Endothelial cell of umbilical vein (primary cell): ENCODE data around the gene ZNF526. TPM values are rescaled to one million over a fixed set of nuclear protein-coding genes. Genes with fewer than 3 reads are reported as not detected.

Experiments used
- BruUV-seq: library from RNA; stranded (reverse); fragments of 400-500 nt; replicated peaks from 2 replicates; lab custom pipeline; 2021; lab: Mats Ljungman, UMichigan
- CTCF ChIA-PET: fragments of 300-600, 350-600 bp; sonication (Branson Sonifier 250); formaldehyde crosslinking; loops from one replicate; lab custom pipeline; 2021; ENCODE audit warnings: antibody characterized with exemption, inconsistent platforms; lab: Charles Lee
- POLR2A ChIA-PET: fragments of 300-600, 350-600 bp; sonication (Branson Sonifier 250); formaldehyde crosslinking; loops from one replicate; lab custom pipeline; 2021; ENCODE audit warnings: antibody characterized with exemption, inconsistent platforms; lab: Charles Lee
- DNase-seq: peaks from one replicate; pipeline ENCODE4 v3.0.0-alpha.2; 2011; ENCODE audit warnings: low read depth, low spot score
- FAIRE-seq: peaks from 2 replicates; lab custom pipeline; 2011; peaks lifted over from hg19 to GRCh38; lab: Jason Lieb, UNC
- H2AFZ ChIP-seq: 2 replicates; pipeline ENCODE4 v1.6.0; 2012; ENCODE audit warnings: low read depth, low read length, control low read depth, inconsistent platforms
- H3K27ac ChIP-seq: 2 replicates; pipeline ENCODE4 v1.5.1; 2011; ENCODE audit warnings: low read depth, mild to moderate bottlenecking, control low read depth, low read length, moderate library complexity; ENCODE audit not compliant: insufficient read depth
- H3K27me3 ChIP-seq, 2 experiments: 2 replicates each; pipeline versions ENCODE4 v1.6.0 to v1.6.1; 2011; ENCODE audit warnings: low read length in 2 of 2, mixed read lengths in 1 of 2; ENCODE audit not compliant: control insufficient read depth in 2 of 2, insufficient read depth in 2 of 2
- H3K36me3 ChIP-seq, 2 experiments: 2 replicates in 1 of 2; 3 replicates in 1 of 2; pipeline ENCODE4 v1.5.1; 2011; ENCODE audit warnings: low read length in 2 of 2, mild to moderate bottlenecking in 1 of 2, moderate library complexity in 1 of 2; ENCODE audit not compliant: control insufficient read depth in 2 of 2, insufficient read depth in 2 of 2; ENCODE audit errors: extremely low read depth in 1 of 2
- H3K4me1 ChIP-seq: 3 replicates; pipeline ENCODE4 v1.5.1; 2011; ENCODE audit warnings: mild to moderate bottlenecking, low read length; ENCODE audit not compliant: control insufficient read depth, insufficient read depth; ENCODE audit errors: extremely low read depth
- H3K4me2 ChIP-seq: 2 replicates; pipeline ENCODE4 v1.6.1; 2011; ENCODE audit warnings: low read length, control low read depth, mixed read lengths; ENCODE audit not compliant: insufficient read depth
- H3K4me3 ChIP-seq, 3 experiments: fragments of 200-600 bp in 1 of 3; sonication (generic), shearing (Covaris generic) in 1 of 3; replicated peaks in 1 of 3; 2 replicates each; pipeline ENCODE4 v1.5.1; 2011 to 2016; ENCODE audit warnings: control low read depth in 3 of 3, low read length in 3 of 3, mild to moderate bottlenecking in 2 of 3, inconsistent platforms in 1 of 3, low read depth in 1 of 3, moderate library complexity in 1 of 3; ENCODE audit not compliant: insufficient read depth in 1 of 3
- H3K79me2 ChIP-seq: 2 replicates; pipeline ENCODE4 v1.6.0; 2012; ENCODE audit warnings: low read length, inconsistent platforms; ENCODE audit not compliant: control insufficient read depth, insufficient read depth
- H3K9ac ChIP-seq: replicated peaks from 2 replicates; pipeline ENCODE3; 2011; ENCODE audit warnings: low read length, control low read depth; ENCODE audit not compliant: insufficient read depth; ENCODE audit errors: extremely low read depth
- H3K9me1 ChIP-seq: replicated peaks from 3 replicates; pipeline ENCODE4 v1.6.0; 2011; ENCODE audit warnings: mild to moderate bottlenecking, low read length; ENCODE audit not compliant: control insufficient read depth, insufficient read depth; ENCODE audit errors: extremely low read depth
- H3K9me3 ChIP-seq: replicated peaks from 2 replicates; pipeline ENCODE4 v1.5.1; 2012; ENCODE audit warnings: low read length, inconsistent platforms; ENCODE audit not compliant: control insufficient read depth, insufficient read depth
- H4K20me1 ChIP-seq: replicated peaks from 2 replicates; pipeline ENCODE3; 2011; ENCODE audit warnings: mild to moderate bottlenecking, low read length; ENCODE audit not compliant: control insufficient read depth, insufficient read depth; ENCODE audit errors: extremely low read depth
- EZH2 ChIP-seq: IDR thresholded peaks from 2 replicates; pipeline ENCODE4 v1.6.1; 2012; ENCODE audit warnings: borderline replicate concordance, low read depth, mild to moderate bottlenecking, moderate library complexity, low read length, inconsistent platforms; ENCODE audit not compliant: severe bottlenecking
- FOS ChIP-seq: IDR thresholded peaks from 2 replicates; pipeline ENCODE4 v1.6.1; 2011; ENCODE audit warnings: mild to moderate bottlenecking, low read length, moderate library complexity, borderline replicate concordance; ENCODE audit not compliant: insufficient read depth
- GATA2 ChIP-seq: IDR thresholded peaks from 2 replicates; pipeline ENCODE4 v1.7.0; 2011; ENCODE audit warnings: low read depth, mild to moderate bottlenecking, moderate library complexity, mixed read lengths, low read length; ENCODE audit not compliant: insufficient read length, insufficient read depth
- JUN ChIP-seq: IDR thresholded peaks from 2 replicates; pipeline ENCODE4 v1.6.1; 2011; ENCODE audit warnings: borderline replicate concordance, low read depth; ENCODE audit not compliant: insufficient read length, insufficient read depth
- MYC ChIP-seq: IDR thresholded peaks from one replicate; pipeline ENCODE4 v1.6.1; 2011; ENCODE audit warnings: mild to moderate bottlenecking, low read depth, low read length
- POLR2A ChIP-seq: IDR thresholded peaks from 2 replicates; pipeline ENCODE4 v1.6.1; 2012; ENCODE audit warnings: low read depth, mild to moderate bottlenecking, control low read depth, low read length
- POLR2AphosphoS5 ChIP-seq: IDR thresholded peaks from 2 replicates; pipeline ENCODE4 v1.6.1; 2012; ENCODE audit warnings: low read depth, mild to moderate bottlenecking, control low read depth, low read length, moderate library complexity; ENCODE audit not compliant: insufficient read depth
- dilution Hi-C: fragments of 300-500 bp; cut with MboI; formaldehyde crosslinking; loops from one replicate; pipeline ENCODE4 v1.15.0; 2019; ENCODE audit warnings: low sequenced_read_pairs; ENCODE audit not compliant: extremely low pct_ligation_motif_present
- intact Hi-C: fragments of 100-400 bp; cut with micrococcal nuclease; formaldehyde crosslinking; loops from one replicate; pipeline ENCODE4 v1.10.0; 2022
- polyA plus RNA-seq, 4 experiments: library from polyadenylated mRNA; depleted of rRNA in 3 of 4; stranded (reverse) in 3 of 4; unstranded in 1 of 4; fragments of >200 nt; gene quantifications; 2 replicates each; pipeline versions ENCODE4 v1.2.1 to v1.2.3, GENCODE V29; 2011 to 2012; ENCODE audit warnings: missing spikeins in 1 of 4
- total RNA-seq: library from RNA; stranded (reverse); gene quantifications from 2 replicates; pipeline ENCODE4 v1.2.3, GENCODE V29; 2021
- TF ChIP-seq, protein P1 (sequence below): IDR thresholded peaks from 2 replicates; pipeline ENCODE4 v1.6.1; 2011; ENCODE audit not compliant: insufficient read depth, insufficient read length
- TF ChIP-seq, protein P2 (sequence below), 2 donors: IDR thresholded peaks; 1 replicate in 1 of 2; 2 replicates in 1 of 2; pipeline ENCODE4 v1.5.1; 2011; ENCODE audit warnings: low read length in 2 of 2, mild to moderate bottlenecking in 2 of 2, moderate library complexity in 2 of 2, control low read depth in 1 of 2, inconsistent platforms in 1 of 2, low read depth in 1 of 2; ENCODE audit not compliant: insufficient read depth in 1 of 2; ENCODE audit errors: extremely low read depth in 1 of 2

Gene ZNF526
- total and polyA plus RNA-seq, 2 donors (not counting 3 experiments of a cell fraction or from before 2014, with no cell fraction given), result 6.5 to 13.3 TPM

DNA sequence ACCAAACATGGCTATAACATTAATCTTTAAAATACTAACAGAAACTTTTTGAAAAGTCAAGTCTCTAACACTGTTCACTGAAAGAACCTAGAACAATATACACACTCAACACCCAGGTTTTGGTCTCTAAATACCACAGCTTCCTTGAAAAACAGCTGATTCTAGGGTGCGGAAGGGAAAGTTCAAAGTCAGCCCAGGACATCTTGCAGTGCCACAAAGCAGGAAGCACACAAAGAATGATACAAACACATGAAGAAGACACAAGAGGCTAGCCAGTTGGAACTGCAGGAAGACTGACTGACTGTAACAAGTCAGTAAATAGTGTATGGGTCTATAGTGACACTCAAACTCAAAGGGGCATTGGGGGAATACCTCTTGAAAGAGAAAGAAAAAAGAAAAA is 7.2 kb upstream of the ZNF526 start:
- H3K4me2 ChIP-seq, result no peak overlapping the region
- dilution Hi-C loops (no loop called here), intact Hi-C loops (no loop called here)
- ChIA-PET POLR2A (no interaction called here), CTCF (no interaction called here)
- DNase-seq (no peak), FAIRE-seq (no peak)
- peaks cover 14% of the 10 kb centered on the region for H3K4me1 ChIP-seq
- H3K9me1 ChIP-seq, result no peaks in the 10 kb centered on the region
- no peak overlapping the region for H2AFZ ChIP-seq
- H3K27ac ChIP-seq, result no peak overlapping the region
- peaks cover 15% of the 10 kb centered on the region for H3K79me2 ChIP-seq
- H3K9me3 ChIP-seq, result no peaks in the 10 kb centered on the region
- TF ChIP-seq EZH2 (no peak), POLR2AphosphoS5 (no peak), JUN (no peak), POLR2A (no peak), FOS (no peak), GATA2 (no peak), MYC (no peak)
- TF ChIP-seq, protein P1, sequence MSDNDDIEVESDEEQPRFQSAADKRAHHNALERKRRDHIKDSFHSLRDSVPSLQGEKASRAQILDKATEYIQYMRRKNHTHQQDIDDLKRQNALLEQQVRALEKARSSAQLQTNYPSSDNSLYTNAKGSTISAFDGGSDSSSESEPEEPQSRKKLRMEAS, result no peak
- TF ChIP-seq, protein P2, sequence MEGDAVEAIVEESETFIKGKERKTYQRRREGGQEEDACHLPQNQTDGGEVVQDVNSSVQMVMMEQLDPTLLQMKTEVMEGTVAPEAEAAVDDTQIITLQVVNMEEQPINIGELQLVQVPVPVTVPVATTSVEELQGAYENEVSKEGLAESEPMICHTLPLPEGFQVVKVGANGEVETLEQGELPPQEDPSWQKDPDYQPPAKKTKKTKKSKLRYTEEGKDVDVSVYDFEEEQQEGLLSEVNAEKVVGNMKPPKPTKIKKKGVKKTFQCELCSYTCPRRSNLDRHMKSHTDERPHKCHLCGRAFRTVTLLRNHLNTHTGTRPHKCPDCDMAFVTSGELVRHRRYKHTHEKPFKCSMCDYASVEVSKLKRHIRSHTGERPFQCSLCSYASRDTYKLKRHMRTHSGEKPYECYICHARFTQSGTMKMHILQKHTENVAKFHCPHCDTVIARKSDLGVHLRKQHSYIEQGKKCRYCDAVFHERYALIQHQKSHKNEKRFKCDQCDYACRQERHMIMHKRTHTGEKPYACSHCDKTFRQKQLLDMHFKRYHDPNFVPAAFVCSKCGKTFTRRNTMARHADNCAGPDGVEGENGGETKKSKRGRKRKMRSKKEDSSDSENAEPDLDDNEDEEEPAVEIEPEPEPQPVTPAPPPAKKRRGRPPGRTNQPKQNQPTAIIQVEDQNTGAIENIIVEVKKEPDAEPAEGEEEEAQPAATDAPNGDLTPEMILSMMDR (IDR thresholded peaks at IDR 0.05; ENCODE audit: extremely low read depth in 1 of 2, insufficient read depth in 1 of 2, low read depth in 1 of 2, low read length in 2 of 2), result no peak
- H4K20me1 ChIP-seq, result no peaks in the 10 kb centered on the region
- H3K9ac ChIP-seq, result no peak overlapping the region
- peaks cover 0 to 17% of the 10 kb centered on the region in 2 experiments for H3K36me3 ChIP-seq
- H3K4me3 ChIP-seq, result no peak overlapping the region
- no peaks in the 10 kb centered on the region for H3K27me3 ChIP-seq
- no TSS peak for BruUV-seq
